Measurements from ENCODE around the gene CDCA4. TPM values are rescaled to one million over a fixed set of nuclear protein-coding genes. Genes with fewer than 3 reads are reported as not detected.

The CDCA4 gene
- polyA plus RNA-seq, 1 donor from 2014 or later, result 5.4 TPM

DNA sequence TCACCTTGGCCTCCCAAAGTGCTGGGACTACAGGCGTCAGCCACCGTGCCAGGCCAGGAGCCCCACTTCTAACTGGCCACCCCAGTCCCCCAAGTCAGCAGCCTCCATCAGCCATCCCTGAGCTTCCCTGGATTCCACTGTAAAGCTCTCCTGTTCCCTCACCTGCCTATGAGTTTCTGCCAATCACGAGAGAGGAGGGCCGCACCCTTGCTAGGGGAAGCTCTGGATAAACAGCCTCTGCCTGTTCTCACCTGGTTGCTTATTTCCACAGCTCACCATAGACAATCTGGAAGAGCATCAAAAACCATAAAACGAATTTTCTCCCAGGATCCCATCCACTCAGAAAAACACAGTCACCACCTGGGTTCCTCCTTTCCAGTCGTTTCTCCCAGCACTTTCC is 5.0 kb downstream of the CDCA4 start:
- Histone ChIP-seq H3K4me3 (ENCODE audit: low read length) (no peak overlapping the region), H3K36me3 (ENCODE audit: insufficient read depth, low read length) (no peaks in the 10 kb centered on the region), H3F3A (ENCODE audit: insufficient read depth, low read length, poor library complexity, severe bottlenecking) (no peaks in the 10 kb centered on the region), H3K27me3 (ENCODE audit: insufficient read depth, low read depth, low read length) (no peaks in the 10 kb centered on the region), H3K9me3 (ENCODE audit: low read length) (no peaks in the 10 kb centered on the region), H2AFZ (ENCODE audit: low read depth, low read length) (no peak overlapping the region), H3K9me2 (ENCODE audit: insufficient read depth, low read length) (no peaks in the 10 kb centered on the region), H3K79me2 (replicated peaks; ENCODE audit: insufficient read depth, low read length) (peaks cover 71% of the 10 kb centered on the region), H3K27ac (ENCODE audit: low read length) (no peak overlapping the region), H3K9ac (ENCODE audit: low read length) (no peak overlapping the region), H3K4me2 (ENCODE audit: low read length) (no peak overlapping the region), H4K20me1 (ENCODE audit: insufficient read depth) (no peaks in the 10 kb centered on the region)
- TF ChIP-seq TAF1 (IDR thresholded peaks at IDR 0.05; ENCODE audit: low read depth) (no peak), EP300 (conservative IDR thresholded peaks at IDR 0.05; ENCODE audit: poor library complexity, severe bottlenecking) (no peak), SMC3 (conservative IDR thresholded peaks at IDR 0.05; ENCODE audit: poor library complexity) (no peak), RAD21 (conservative IDR thresholded peaks at IDR 0.05) (no peak), POLR2AphosphoS5 (IDR thresholded peaks at IDR 0.05) (no peak)
- TF ChIP-seq, protein P1, sequence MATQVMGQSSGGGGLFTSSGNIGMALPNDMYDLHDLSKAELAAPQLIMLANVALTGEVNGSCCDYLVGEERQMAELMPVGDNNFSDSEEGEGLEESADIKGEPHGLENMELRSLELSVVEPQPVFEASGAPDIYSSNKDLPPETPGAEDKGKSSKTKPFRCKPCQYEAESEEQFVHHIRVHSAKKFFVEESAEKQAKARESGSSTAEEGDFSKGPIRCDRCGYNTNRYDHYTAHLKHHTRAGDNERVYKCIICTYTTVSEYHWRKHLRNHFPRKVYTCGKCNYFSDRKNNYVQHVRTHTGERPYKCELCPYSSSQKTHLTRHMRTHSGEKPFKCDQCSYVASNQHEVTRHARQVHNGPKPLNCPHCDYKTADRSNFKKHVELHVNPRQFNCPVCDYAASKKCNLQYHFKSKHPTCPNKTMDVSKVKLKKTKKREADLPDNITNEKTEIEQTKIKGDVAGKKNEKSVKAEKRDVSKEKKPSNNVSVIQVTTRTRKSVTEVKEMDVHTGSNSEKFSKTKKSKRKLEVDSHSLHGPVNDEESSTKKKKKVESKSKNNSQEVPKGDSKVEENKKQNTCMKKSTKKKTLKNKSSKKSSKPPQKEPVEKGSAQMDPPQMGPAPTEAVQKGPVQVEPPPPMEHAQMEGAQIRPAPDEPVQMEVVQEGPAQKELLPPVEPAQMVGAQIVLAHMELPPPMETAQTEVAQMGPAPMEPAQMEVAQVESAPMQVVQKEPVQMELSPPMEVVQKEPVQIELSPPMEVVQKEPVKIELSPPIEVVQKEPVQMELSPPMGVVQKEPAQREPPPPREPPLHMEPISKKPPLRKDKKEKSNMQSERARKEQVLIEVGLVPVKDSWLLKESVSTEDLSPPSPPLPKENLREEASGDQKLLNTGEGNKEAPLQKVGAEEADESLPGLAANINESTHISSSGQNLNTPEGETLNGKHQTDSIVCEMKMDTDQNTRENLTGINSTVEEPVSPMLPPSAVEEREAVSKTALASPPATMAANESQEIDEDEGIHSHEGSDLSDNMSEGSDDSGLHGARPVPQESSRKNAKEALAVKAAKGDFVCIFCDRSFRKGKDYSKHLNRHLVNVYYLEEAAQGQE (IDR thresholded peaks at IDR 0.05; ENCODE audit: borderline replicate concordance), result no peak
- TF ChIP-seq, protein P2, sequence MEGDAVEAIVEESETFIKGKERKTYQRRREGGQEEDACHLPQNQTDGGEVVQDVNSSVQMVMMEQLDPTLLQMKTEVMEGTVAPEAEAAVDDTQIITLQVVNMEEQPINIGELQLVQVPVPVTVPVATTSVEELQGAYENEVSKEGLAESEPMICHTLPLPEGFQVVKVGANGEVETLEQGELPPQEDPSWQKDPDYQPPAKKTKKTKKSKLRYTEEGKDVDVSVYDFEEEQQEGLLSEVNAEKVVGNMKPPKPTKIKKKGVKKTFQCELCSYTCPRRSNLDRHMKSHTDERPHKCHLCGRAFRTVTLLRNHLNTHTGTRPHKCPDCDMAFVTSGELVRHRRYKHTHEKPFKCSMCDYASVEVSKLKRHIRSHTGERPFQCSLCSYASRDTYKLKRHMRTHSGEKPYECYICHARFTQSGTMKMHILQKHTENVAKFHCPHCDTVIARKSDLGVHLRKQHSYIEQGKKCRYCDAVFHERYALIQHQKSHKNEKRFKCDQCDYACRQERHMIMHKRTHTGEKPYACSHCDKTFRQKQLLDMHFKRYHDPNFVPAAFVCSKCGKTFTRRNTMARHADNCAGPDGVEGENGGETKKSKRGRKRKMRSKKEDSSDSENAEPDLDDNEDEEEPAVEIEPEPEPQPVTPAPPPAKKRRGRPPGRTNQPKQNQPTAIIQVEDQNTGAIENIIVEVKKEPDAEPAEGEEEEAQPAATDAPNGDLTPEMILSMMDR (IDR thresholded peaks at IDR 0.05; ENCODE audit: poor library complexity, severe bottlenecking), result no peak

DNA sequence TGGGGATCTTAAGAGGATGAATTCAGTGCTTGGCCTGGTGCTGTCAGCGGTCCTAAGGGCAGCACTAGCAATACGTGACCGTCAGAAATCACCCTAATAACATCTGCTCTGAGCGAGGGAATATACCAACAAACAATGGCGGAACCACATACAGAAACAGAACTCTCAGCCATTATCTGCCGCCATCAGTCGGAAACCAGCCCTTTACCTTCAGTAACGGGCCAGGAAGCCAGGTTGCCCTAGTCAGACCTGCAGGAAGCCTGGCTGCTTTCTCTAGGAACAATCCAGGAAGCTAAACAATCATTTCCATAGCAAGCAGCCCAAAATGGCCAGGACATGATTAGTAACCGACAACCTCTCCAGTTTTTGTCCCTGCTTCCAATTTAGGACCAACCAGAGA is 5.6 kb downstream of the CDCA4 start:
- Histone ChIP-seq H3K9me3 (ENCODE audit: low read length) (no peaks in the 10 kb centered on the region), H4K20me1 (ENCODE audit: insufficient read depth) (no peaks in the 10 kb centered on the region), H3K79me2 (replicated peaks; ENCODE audit: insufficient read depth, low read length) (peaks cover 75% of the 10 kb centered on the region), H3K4me2 (ENCODE audit: low read length) (no peak overlapping the region), H3K36me3 (ENCODE audit: insufficient read depth, low read length) (no peaks in the 10 kb centered on the region), H3F3A (ENCODE audit: insufficient read depth, low read length, poor library complexity, severe bottlenecking) (no peaks in the 10 kb centered on the region), H3K9ac (ENCODE audit: low read length) (no peak overlapping the region), H3K27ac (ENCODE audit: low read length) (no peak overlapping the region), H3K9me2 (ENCODE audit: insufficient read depth, low read length) (no peaks in the 10 kb centered on the region), H3K27me3 (ENCODE audit: insufficient read depth, low read depth, low read length) (no peaks in the 10 kb centered on the region), H3K4me3 (ENCODE audit: low read length) (no peak overlapping the region), H2AFZ (ENCODE audit: low read depth, low read length) (no peak overlapping the region)
- no peak for TF ChIP-seq POLR2AphosphoS5 (IDR thresholded peaks at IDR 0.05)
- TF ChIP-seq, protein P1 (IDR thresholded peaks at IDR 0.05; ENCODE audit: borderline replicate concordance), result no peak
- TF ChIP-seq SMC3 (conservative IDR thresholded peaks at IDR 0.05; ENCODE audit: poor library complexity), result no peak
- no peak for TF ChIP-seq RAD21 (conservative IDR thresholded peaks at IDR 0.05)
- TF ChIP-seq MXI1 (conservative IDR thresholded peaks at IDR 0.05; ENCODE audit: poor library complexity, severe bottlenecking), result no peak
- TF ChIP-seq TAF1 (IDR thresholded peaks at IDR 0.05; ENCODE audit: low read depth), result no peak
- TF ChIP-seq, protein P2 (IDR thresholded peaks at IDR 0.05; ENCODE audit: poor library complexity, severe bottlenecking), result no peak
- TF ChIP-seq EP300 (conservative IDR thresholded peaks at IDR 0.05; ENCODE audit: poor library complexity, severe bottlenecking), result no peak
- no peak for TF ChIP-seq EZH2 (IDR thresholded peaks at IDR 0.05; ENCODE audit: borderline replicate concordance, insufficient read depth, low read length, poor library complexity, severe bottlenecking)

All from neural cell (in vitro differentiated cells).